GM06990 (cell line): Measurements from ENCODE around the gene WNT1.

Source experiments
- DNase-seq: peaks from one replicate; pipeline ENCODE4 v3.0.0-alpha.2; 2011; ENCODE audit not compliant: insufficient read length; ENCODE audit errors: extremely low read depth
- H3K27me3 ChIP-seq: replicated peaks from 2 replicates; pipeline ENCODE4 v1.6.0; 2011; ENCODE audit warnings: low read length; ENCODE audit not compliant: control insufficient read depth, insufficient read depth
- H3K36me3 ChIP-seq: 2 replicates; pipeline ENCODE4 v1.5.1; 2011; ENCODE audit warnings: low read length; ENCODE audit not compliant: control insufficient read depth, insufficient read depth
- H3K4me3 ChIP-seq: replicated peaks from 2 replicates; pipeline ENCODE4 v1.5.1; 2011; ENCODE audit warnings: low read depth, mild to moderate bottlenecking, control low read depth, low read length
- TF ChIP-seq, protein P1 (sequence below): IDR thresholded peaks from 2 replicates; pipeline ENCODE4 v1.5.1; 2011; ENCODE audit warnings: low read length, control low read depth, mild to moderate bottlenecking, inconsistent platforms; ENCODE audit not compliant: insufficient read depth, poor library complexity, severe bottlenecking

WNT1 gene

DNA sequence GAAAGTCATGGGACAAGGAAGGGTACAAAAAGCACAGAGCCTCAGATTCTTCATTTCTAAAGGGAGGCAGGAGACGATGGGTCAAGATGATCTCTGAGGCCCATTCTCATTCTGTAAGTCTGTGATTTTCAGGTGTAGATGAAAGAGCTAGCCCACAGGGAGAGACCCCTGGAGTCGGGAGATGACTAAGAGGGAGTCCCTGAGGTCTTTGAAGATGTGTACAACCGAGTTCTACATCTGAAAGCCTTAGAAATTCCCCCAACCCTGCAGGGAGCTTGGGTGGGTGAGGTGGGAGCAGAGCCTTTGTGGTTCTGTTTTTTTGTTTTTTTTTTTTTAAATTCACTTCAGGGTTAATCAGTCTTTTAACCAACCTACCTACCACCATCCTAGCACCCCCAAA is 9.7 kb upstream of the WNT1 start:
- H3K4me3 ChIP-seq = no peak overlapping the region
- H3K27me3 ChIP-seq = peaks cover 9% of the 10 kb centered on the region
- H3K36me3 ChIP-seq = no peaks in the 10 kb centered on the region
- TF ChIP-seq, protein P1, sequence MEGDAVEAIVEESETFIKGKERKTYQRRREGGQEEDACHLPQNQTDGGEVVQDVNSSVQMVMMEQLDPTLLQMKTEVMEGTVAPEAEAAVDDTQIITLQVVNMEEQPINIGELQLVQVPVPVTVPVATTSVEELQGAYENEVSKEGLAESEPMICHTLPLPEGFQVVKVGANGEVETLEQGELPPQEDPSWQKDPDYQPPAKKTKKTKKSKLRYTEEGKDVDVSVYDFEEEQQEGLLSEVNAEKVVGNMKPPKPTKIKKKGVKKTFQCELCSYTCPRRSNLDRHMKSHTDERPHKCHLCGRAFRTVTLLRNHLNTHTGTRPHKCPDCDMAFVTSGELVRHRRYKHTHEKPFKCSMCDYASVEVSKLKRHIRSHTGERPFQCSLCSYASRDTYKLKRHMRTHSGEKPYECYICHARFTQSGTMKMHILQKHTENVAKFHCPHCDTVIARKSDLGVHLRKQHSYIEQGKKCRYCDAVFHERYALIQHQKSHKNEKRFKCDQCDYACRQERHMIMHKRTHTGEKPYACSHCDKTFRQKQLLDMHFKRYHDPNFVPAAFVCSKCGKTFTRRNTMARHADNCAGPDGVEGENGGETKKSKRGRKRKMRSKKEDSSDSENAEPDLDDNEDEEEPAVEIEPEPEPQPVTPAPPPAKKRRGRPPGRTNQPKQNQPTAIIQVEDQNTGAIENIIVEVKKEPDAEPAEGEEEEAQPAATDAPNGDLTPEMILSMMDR = no peak
- no peak for DNase-seq

DNA sequence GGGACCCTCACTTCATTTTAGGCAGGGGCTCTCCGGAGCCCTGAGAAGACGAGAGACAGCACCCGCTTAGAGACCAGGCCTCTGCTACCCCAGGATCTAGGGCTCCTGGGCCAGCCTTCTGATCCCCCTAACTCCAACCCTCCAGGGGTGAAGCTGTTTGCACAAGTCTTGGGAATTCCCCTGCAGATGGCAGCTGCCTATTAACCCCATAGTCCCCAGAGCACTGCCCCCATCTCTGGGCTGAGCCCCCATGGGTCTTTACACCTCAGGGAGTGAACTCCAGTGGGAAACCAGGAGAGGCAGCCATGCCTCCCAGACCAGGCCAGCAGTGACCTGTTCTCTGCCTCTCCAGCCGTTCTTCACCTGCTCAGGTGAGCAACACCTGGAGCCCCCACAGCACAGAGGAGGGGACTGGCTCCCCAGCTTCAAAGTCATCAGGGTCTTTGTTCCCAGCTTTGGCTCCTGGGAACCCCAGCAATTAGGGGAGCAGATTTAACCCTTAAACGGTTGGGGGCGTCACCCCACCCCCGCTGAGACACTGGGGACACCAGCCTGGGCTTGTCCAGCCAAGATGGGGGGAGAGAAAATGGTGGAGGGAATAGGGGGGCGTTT is 8.9 kb upstream of the WNT1 start:
- DNase-seq = no peak
- peaks cover 9% of the 10 kb centered on the region for H3K27me3 ChIP-seq
- no peak overlapping the region for H3K4me3 ChIP-seq
- H3K36me3 ChIP-seq = no peaks in the 10 kb centered on the region
- TF ChIP-seq, protein P1 = no peak

DNA sequence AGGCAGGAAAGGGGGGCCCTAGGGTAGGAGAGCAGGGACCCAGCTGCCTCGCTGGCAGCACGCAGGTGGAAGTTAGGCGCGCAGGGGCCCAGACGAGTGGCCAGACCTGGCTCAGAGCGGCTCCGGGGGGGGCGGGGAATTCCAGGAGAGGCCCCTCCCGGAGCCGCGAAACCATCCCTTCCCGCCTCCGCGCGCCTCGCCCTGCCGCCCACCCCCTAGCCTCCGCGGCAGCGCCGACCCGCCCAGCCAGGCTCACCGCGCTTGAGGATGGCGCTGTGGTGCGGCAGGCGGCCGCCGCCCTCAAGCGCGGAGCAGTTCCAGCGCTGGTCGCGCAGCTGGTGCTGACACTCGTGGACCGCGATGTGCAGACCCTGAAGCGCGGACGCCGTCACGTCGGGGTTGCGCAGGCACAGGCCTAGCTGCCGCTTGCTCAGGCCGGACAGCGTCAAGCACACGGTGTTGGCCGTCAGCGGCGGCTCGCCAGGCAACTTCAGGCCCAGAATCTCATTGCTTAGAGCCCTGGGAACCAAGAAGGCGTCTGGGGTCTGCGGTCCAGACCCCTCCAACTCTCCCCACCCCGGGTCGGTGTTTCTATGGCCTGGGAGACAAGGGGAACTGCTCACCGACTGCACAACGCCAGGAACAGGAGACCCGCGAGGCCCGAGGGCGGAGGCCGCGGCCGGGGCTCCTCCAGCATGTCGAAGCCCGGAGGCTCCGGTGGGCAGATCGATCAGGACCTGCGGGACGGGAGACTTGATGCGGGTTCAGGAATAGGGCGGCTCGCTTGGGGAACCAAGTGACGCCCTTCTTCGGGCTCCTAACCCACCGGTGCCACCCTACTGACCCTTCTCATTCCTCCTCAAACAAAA is 8.1 kb upstream of the WNT1 start:
- DNase-seq = peak; percentile 63
- Histone ChIP-seq H3K27me3 (peaks cover 9% of the 10 kb centered on the region), H3K36me3 (no peaks in the 10 kb centered on the region), H3K4me3 (no peak overlapping the region; the same call in 1 of the 2 replicates)
- TF ChIP-seq, protein P1 = peak; percentile 6

DNA sequence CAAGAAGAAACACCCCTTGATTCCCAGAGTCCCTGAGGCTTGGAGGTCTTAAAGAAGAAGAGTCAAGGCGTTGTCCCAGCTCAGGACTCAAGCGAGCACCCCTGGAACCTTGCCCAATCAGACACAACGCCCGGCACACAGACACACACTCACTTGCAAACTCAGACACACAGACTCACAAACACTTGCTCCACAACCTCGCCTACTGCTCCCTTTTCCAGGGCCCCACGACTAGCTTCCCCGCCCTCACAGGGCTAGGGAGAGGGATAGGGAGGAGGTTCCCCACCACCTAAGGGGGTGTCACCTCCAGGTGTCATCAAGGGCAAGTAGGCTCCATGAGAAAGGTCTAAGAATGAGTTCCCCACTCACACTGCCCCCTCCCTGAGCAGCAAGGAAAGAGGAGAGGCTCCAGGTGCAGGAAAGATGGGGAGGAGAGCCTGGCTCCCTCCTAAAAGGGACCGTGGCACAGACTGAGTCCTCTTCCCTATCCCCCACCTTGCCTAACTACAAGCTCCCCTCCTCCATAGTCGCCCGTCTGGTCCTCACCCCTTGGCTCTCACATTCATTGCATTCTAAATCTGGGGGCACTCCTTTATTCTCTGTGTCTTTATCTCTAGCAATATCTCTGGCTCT is 7.3 kb upstream of the WNT1 start:
- DNase-seq = no peak
- Histone ChIP-seq H3K4me3 (no peak overlapping the region), H3K36me3 (no peaks in the 10 kb centered on the region), H3K27me3 (peaks cover 9% of the 10 kb centered on the region)
- TF ChIP-seq, protein P1 = no peak

DNA sequence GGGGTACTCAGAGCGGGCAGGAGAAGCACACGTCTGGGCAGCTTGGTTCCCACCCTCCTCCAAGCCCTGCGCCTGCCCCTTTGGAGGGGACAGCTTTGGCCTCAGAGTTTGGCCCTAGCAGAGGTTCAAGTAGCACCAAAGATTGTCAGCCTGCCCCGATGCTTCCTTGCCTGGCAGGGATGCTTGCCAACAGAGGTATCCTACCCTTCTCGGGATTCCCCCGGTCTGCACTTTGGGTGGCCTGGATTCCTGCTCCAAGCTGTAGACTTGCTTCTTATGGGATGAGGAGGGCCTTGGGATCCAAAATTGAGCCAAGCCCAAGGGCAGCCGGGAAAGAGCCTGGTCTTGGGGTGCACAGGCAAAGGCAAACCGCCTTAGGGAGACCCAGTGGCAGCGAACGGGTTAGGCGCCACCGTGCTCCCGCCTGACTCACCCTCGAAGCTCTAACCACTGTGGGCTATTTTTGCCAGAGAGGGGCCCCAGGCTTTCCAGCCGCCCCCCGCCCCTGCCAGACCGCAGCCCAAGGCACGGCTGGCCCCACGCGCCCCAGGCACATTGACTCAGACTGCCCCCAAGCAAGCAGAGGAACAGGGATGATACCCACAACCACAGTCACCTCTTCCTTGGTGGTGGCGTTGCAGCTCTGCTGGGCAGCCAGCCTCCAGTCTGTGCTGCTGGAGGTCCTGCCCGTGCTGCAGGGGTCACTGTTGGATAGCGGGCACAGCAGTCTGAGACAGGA is 5.7 kb upstream of the WNT1 start:
- H3K27me3 ChIP-seq = peaks cover 9% of the 10 kb centered on the region
- DNase-seq = no peak
- H3K36me3 ChIP-seq = no peaks in the 10 kb centered on the region
- TF ChIP-seq, protein P1 = peak; percentile 18
- H3K4me3 ChIP-seq = no peak overlapping the region
